GM10248 (cell line): ENCODE results near the gene TGFBI.

ENCODE experiments used
- CTCF ChIA-PET: fragments of 300-600 bp; sonication (Branson Sonifier 250); formaldehyde crosslinking; extraction: SDS; loops from one replicate; lab custom pipeline; 2021; ENCODE audit warnings: antibody characterized with exemption; lab: Yijun Ruan, JAX
- POLR2A ChIA-PET: fragments of 350-650 bp; sonication (Branson Sonifier 250); formaldehyde crosslinking; extraction: SDS; loops from one replicate; lab custom pipeline; 2020; ENCODE audit warnings: antibody characterized with exemption; lab: Yijun Ruan, JAX
- DNase-seq: peaks from one replicate; pipeline ENCODE4 v3.0.0; 2012; ENCODE audit errors: extremely low spot score
- TF ChIP-seq, protein P1 (sequence below): IDR thresholded peaks from 2 replicates; pipeline ENCODE4 v1.5.1; 2012; ENCODE audit warnings: mild to moderate bottlenecking, low read depth; ENCODE audit errors: extremely low read depth, missing control alignments, control extremely low read depth

The TGFBI gene

GRCh38 chr5:136021016-136021405 lies 7.8 kb upstream of the TGFBI start:
- no peak for DNase-seq
- CTCF ChIA-PET = no interaction called here
- POLR2A ChIA-PET = no interaction called here
- TF ChIP-seq, protein P1, sequence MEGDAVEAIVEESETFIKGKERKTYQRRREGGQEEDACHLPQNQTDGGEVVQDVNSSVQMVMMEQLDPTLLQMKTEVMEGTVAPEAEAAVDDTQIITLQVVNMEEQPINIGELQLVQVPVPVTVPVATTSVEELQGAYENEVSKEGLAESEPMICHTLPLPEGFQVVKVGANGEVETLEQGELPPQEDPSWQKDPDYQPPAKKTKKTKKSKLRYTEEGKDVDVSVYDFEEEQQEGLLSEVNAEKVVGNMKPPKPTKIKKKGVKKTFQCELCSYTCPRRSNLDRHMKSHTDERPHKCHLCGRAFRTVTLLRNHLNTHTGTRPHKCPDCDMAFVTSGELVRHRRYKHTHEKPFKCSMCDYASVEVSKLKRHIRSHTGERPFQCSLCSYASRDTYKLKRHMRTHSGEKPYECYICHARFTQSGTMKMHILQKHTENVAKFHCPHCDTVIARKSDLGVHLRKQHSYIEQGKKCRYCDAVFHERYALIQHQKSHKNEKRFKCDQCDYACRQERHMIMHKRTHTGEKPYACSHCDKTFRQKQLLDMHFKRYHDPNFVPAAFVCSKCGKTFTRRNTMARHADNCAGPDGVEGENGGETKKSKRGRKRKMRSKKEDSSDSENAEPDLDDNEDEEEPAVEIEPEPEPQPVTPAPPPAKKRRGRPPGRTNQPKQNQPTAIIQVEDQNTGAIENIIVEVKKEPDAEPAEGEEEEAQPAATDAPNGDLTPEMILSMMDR = no peak

DNA sequence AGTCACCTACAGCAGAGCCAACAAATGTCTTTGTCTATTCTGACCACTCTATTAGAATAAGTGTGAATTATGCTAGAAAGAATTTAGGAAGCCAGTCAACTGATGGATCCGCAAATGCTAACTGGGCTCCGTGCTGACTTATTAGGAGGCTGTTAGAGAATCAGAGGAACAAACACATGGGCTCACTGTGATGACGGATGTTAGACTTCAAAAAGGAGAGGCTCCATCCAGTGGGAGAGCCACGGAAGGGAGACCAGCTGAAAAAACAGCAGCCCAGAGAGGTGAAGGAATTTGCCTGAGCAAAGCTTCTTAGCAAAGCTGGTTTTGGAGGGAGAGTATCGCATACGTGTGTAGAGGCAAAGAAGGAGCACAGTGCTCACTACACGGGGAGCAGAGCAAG lies 5.8 kb upstream of the TGFBI start:
- ChIA-PET POLR2A (no interaction called here), CTCF (no interaction called here)
- DNase-seq = no peak
- TF ChIP-seq, protein P1 = no peak

DNA sequence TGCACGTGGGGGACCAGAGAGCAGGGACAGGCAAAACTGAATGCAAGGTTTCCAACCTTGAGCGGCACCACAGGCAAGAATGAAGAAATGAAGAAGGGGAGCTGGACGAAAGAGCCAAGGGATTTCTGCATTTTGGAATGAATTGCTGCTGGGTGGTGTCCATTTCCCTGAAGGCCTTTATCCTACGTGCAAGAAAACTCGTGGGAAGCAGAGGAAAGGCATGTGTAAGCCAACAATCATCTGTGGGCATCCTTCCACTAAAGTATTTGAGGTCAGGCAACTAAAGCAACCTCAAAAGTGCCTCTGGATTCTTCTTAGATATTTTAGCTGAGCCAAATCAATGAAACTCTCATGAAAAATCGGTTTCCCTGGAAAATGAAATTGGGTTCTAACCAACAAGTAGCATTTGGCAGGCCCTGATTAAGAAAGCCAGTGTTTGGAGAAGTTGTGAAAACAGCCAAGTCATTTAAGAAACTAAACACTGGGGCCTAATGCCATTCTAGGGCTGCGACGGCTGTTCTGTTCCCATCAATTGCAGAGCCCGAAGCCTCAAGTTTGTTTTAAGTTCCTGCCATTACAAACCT lies 4.7 kb upstream of the TGFBI start:
- TF ChIP-seq, protein P1 = no peak
- ChIA-PET POLR2A (no interaction called here), CTCF (no interaction called here)
- DNase-seq = no peak

DNA sequence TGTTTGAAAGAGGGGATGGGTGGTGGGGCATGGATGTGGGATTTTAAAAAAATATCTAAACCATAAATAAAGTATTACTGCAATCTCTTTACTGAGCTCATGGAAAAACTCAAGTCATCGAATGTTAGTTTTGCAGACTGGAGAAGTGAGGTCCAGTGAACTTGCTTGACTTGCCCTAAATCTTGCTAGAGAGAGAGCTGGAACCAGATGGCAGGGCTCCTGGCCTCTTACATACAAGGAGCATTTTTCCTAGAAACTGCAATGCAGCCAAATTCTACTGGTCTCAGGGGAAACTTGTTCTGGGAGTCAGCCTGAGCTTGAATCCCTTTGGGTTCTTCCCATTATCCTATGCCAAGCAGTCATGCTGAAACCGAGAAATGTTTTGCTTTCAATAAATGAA lies 2.9 kb upstream of the TGFBI start:
- TF ChIP-seq, protein P1 = no peak
- POLR2A ChIA-PET = no interaction called here
- DNase-seq = no peak
- CTCF ChIA-PET = interaction anchor here (1.3 to 1.6 kb wide), 3 partner anchors 9 to 186 kb away, joined by 3 to 6 read pairs (median 3); no protein-coding TSS in a partner anchor

- POLR2A ChIA-PET = no interaction called here
Measured at GRCh38 chr5:136026636-136027035, 2.2 kb upstream of the TGFBI start.

GRCh38 chr5:136027311-136027710 lies 1.5 kb upstream of the TGFBI start:
- TF ChIP-seq, protein P1 = no peak
- DNase-seq = no peak
- CTCF ChIA-PET = interaction anchor here (1.0 to 1.1 kb wide), 4 partner anchors 9 to 87 kb away, joined by 3 read pairs; no protein-coding TSS in a partner anchor
- POLR2A ChIA-PET = no interaction called here

More at GRCh38 chr5:136026636-136027035, 2.2 kb upstream of the TGFBI start:
- CTCF ChIA-PET = interaction anchor here (1.0 to 1.6 kb wide), 5 partner anchors 9 to 185 kb away, joined by 3 read pairs; no protein-coding TSS in a partner anchor
- TF ChIP-seq, protein P1 = no peak
- DNase-seq = no peak
